Naive thymus-derived CD4-positive, alpha-beta T cell (primary cell): ENCODE data around the gene CENPN. TPM values are rescaled to one million over a fixed set of nuclear protein-coding genes. Genes with fewer than 3 reads are reported as not detected.
A peak's percentile ranks its signal among the peaks of the same experiment; 100 is the strongest.

ENCODE experiments used
- ATAC-seq: fragments of 150-1000 bp; cut with Tn5 transposase; 2 replicates; pipeline ENCODE4 v1.10.0; 2021; ENCODE audit warnings: mild to moderate bottlenecking, moderate library complexity
- CTCF ChIA-PET: fragments of 350-600 bp; sonication (Branson Sonifier 250); formaldehyde crosslinking; loops from one replicate; lab custom pipeline; 2021; ENCODE audit warnings: antibody characterized with exemption; lab: Charles Lee
- POLR2A ChIA-PET: fragments of 350-600 bp; sonication (Branson Sonifier 250); formaldehyde crosslinking; loops from one replicate; lab custom pipeline; 2021; ENCODE audit warnings: antibody characterized with exemption, inconsistent platforms; lab: Charles Lee
- DNase-seq, 9 donors: peaks; one replicate each; pipeline versions ENCODE4 v3.0.0 to v3.0.0-alpha.2; 2020 to 2022; ENCODE audit warnings: mixed read lengths in 1 of 9
- H3K27ac ChIP-seq: one replicate; pipeline ENCODE4 v1.7.0; 2013; ENCODE audit warnings: mild to moderate bottlenecking, low read depth, low read length, moderate library complexity
- H3K27me3 ChIP-seq, 2 donors: one replicate each; pipeline ENCODE4 v1.7.0; 2013; ENCODE audit warnings: low read length in 2 of 2, mild to moderate bottlenecking in 2 of 2, moderate library complexity in 2 of 2; ENCODE audit not compliant: control insufficient read depth in 2 of 2, insufficient read depth in 2 of 2
- H3K36me3 ChIP-seq, 3 experiments: 1 replicate in 2 of 3; 2 replicates in 1 of 3; pipeline ENCODE4 v1.7.0; 2013; ENCODE audit warnings: low read length in 3 of 3, mild to moderate bottlenecking in 3 of 3, moderate library complexity in 1 of 3; ENCODE audit not compliant: insufficient read depth in 3 of 3, control insufficient read depth in 2 of 3
- H3K4me1 ChIP-seq, 2 donors: one replicate each; pipeline ENCODE4 v1.7.0; 2013; ENCODE audit warnings: low read length in 2 of 2, mild to moderate bottlenecking in 2 of 2, moderate library complexity in 1 of 2; ENCODE audit not compliant: control insufficient read depth in 2 of 2, insufficient read depth in 2 of 2
- H3K4me3 ChIP-seq: 2 replicates; pipeline ENCODE4 v1.7.0; 2013; ENCODE audit warnings: mild to moderate bottlenecking, low read length
- H3K9me3 ChIP-seq, 3 experiments: 1 replicate in 2 of 3; 2 replicates in 1 of 3; pipeline ENCODE4 v1.7.0; 2013; ENCODE audit warnings: low read length in 3 of 3; ENCODE audit not compliant: control insufficient read depth in 2 of 3
- H3K27ac Mint-ChIP-seq, 9 donors: one replicate each; pipeline ENCODE4 v1.8.0; 2020 to 2022; ENCODE audit warnings: mixed read lengths in 9 of 9, mild to moderate bottlenecking in 8 of 9, moderate library complexity in 5 of 9, inconsistent platforms in 2 of 9
- H3K27me3 Mint-ChIP-seq, 5 donors: one replicate each; pipeline ENCODE4 v1.8.0; 2021 to 2022; ENCODE audit warnings: mixed read lengths in 5 of 5, mild to moderate bottlenecking in 1 of 5
- H3K36me3 Mint-ChIP-seq, 5 donors: one replicate each; pipeline ENCODE4 v1.8.0; 2020 to 2022; ENCODE audit warnings: mixed read lengths in 5 of 5, mild to moderate bottlenecking in 3 of 5, inconsistent platforms in 1 of 5
- H3K4me1 Mint-ChIP-seq, 7 donors: one replicate each; pipeline ENCODE4 v1.8.0; 2020 to 2022; ENCODE audit warnings: mixed read lengths in 7 of 7, mild to moderate bottlenecking in 3 of 7, inconsistent platforms in 1 of 7
- H3K4me3 Mint-ChIP-seq, 10 donors: one replicate each; pipeline ENCODE4 v1.8.0; 2020 to 2022; ENCODE audit warnings: mild to moderate bottlenecking in 10 of 10, mixed read lengths in 10 of 10, moderate library complexity in 6 of 10, inconsistent platforms in 2 of 10
- H3K9me3 Mint-ChIP-seq, 11 donors: one replicate each; pipeline ENCODE4 v1.8.0; 2020 to 2022; ENCODE audit warnings: mixed read lengths in 11 of 11, mild to moderate bottlenecking in 4 of 11, inconsistent platforms in 1 of 11, moderate library complexity in 1 of 11
- intact Hi-C, 2 donors: fragments of 100-400 bp; cut with micrococcal nuclease; formaldehyde crosslinking; loops; one replicate each; pipeline ENCODE4 v1.15.1; 2023
- polyA plus RNA-seq, 2 donors: library from polyadenylated mRNA; unstranded; fragments of 300-500 nt; fragmentation: Illumina TruSeq; gene quantifications; one replicate each; pipeline ENCODE4 v1.2.3, GENCODE V29; 2021
- total RNA-seq, 6 experiments: library from RNA in 5 of 6; stranded (reverse) in 5 of 6; gene quantifications; 1 replicate in 5 of 6; 2 replicates in 1 of 6; pipeline ENCODE4 v1.2.3 and lab custom pipeline; 2021 to 2026

CENPN gene
- total and polyA plus RNA-seq, 7 experiments from 2014 or later = 1.4 to 41.8 (median 3.1) TPM

- intact Hi-C loops = loop anchor here (1.0 to 10.0 kb wide), 3 partner anchors 9 to 1657 kb away; partner anchors contain the start of genes CENPN (in 2 of the 2) and C16orf46 (in 1 of the 2)
- Mint-ChIP-seq H3K27ac (peak overlapping the region in 7 of 9 donors; percentile 4 to 96 (median 92)), H3K9me3 (no peaks in the 10 kb centered on the region), H3K36me3 (peaks cover 0 to 38% (median 11%) of the 10 kb centered on the region in 5 donors), H3K4me1 (peaks cover 24 to 83% (median 68%) of the 10 kb centered on the region in 7 donors), H3K4me3 (peak overlapping the region in 9 of 10 donors; percentile 38 to 96 (median 79)), H3K27me3 (no peaks in the 10 kb centered on the region)
- Histone ChIP-seq H3K4me3 (no peak overlapping the region), H3K9me3 (no peaks in the 10 kb centered on the region), H3K27ac (peak overlapping the region; percentile 71), H3K27me3 (no peaks in the 10 kb centered on the region), H3K4me1 (peaks cover 4% of the 10 kb centered on the region in 2 donors), H3K36me3 (no peaks in the 10 kb centered on the region)
- ATAC-seq (no peak), DNase-seq (no peak)
- ChIA-PET CTCF (interaction anchor here (0.6 kb wide), 2 partner anchors 22 to 76 kb away, joined by 3 to 5 read pairs; no protein-coding TSS in a partner anchor), POLR2A (interaction anchor here (0.8 to 1.2 kb wide), 4 partner anchors 9 to 80 kb away, joined by 3 to 6 read pairs (median 4); partner anchors contain the start of genes CENPN and CMC2)
Measured at GRCh38 chr16:80997964-80998620, 8.9 kb upstream of the CENPN start.

DNA sequence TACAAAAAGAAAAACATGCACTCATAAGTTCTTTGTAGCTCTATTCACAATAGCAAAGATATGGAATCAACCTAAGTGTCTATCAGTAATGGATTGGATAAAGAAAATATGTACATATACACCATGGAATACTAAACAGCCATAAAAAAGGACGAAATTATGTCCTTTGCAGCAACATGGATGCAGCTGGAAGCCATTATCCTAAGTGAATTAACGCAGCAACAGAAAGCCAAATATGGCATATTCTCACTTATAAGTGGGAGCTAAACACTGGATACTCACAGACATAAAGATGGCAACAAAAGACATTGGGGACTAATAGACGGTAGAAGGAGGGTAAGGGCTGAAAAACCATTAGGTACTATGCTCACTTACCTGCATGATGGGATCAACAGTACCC lies 6.1 kb upstream of the CENPN start:
- Mint-ChIP-seq H3K4me1 (peaks cover 35 to 83% (median 77%) of the 10 kb centered on the region in 7 donors), H3K36me3 (peaks cover 0 to 35% (median 0%) of the 10 kb centered on the region in 5 donors), H3K9me3 (peaks cover 0 to 2% (median 0%) of the 10 kb centered on the region in 11 donors), H3K4me3 (no peak overlapping the region), H3K27ac (no peak overlapping the region), H3K27me3 (no peaks in the 10 kb centered on the region)
- DNase-seq = no peak
- Histone ChIP-seq H3K9me3 (no peaks in the 10 kb centered on the region), H3K4me1 (peaks cover 17 to 25% of the 10 kb centered on the region in 2 donors), H3K36me3 (no peaks in the 10 kb centered on the region), H3K27ac (no peak overlapping the region), H3K27me3 (no peaks in the 10 kb centered on the region), H3K4me3 (no peak overlapping the region)
- ChIA-PET CTCF (interaction anchor here (0.6 to 5.8 kb wide), 4 partner anchors 10 to 609 kb away, joined by 3 to 51 read pairs (median 4); partner anchors contain the start of gene ATMIN), POLR2A (interaction anchor here (0.6 kb wide), 1 partner anchor 463 kb away, joined by 3 read pairs; no protein-coding TSS in a partner anchor)
- ATAC-seq = no peak
- intact Hi-C loops = loop anchor here (10.0 kb wide), 4 partner anchors 634 to 1726 kb away; partner anchors contain the start of gene MAF (in 1 of the 2)

DNA sequence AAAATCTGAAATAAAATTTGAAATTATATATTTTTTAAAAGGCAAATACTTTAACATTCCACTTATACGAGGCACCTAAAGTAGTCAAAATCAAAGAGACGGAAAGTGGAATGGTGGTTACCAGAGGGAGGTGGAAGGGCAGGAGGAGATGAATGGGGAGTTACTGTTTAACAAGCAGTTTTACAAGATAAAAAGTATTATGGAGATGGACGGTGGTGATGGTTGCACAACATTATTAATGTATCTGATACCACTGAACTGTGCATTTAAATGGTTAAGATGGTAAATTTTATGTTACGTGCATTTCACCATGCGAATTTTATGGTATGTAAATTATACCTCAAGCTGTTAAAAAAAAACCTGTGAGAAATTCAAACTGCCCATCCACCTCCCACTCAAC lies 5.7 kb upstream of the CENPN start:
- ChIA-PET CTCF (interaction anchor here (1.6 to 5.8 kb wide), 2 partner anchors 9 to 33 kb away, joined by 4 to 51 read pairs; partner anchors contain the start of gene ATMIN), POLR2A (interaction anchor here (0.6 to 9.0 kb wide), 2 partner anchors 35 to 462 kb away, joined by 3 to 61 read pairs; partner anchors contain the start of gene ATMIN)
- ATAC-seq (no peak), DNase-seq (no peak)
- no peak overlapping the region for H3K4me3 Mint-ChIP-seq
- peaks cover 0 to 35% (median 0%) of the 10 kb centered on the region in 5 donors for H3K36me3 Mint-ChIP-seq
- peaks cover 20 to 25% of the 10 kb centered on the region in 2 donors for H3K4me1 ChIP-seq
- peaks cover 36 to 82% (median 80%) of the 10 kb centered on the region in 7 donors for H3K4me1 Mint-ChIP-seq
- H3K27me3 Mint-ChIP-seq = no peaks in the 10 kb centered on the region
- H3K9me3 Mint-ChIP-seq = peaks cover 0 to 2% (median 0%) of the 10 kb centered on the region in 11 donors
- peak overlapping the region in 1 of 9 donors; percentile 24 for H3K27ac Mint-ChIP-seq
- H3K9me3 ChIP-seq = no peaks in the 10 kb centered on the region
- no peaks in the 10 kb centered on the region for H3K27me3 ChIP-seq
- peaks cover 0 to 2% (median 0%) of the 10 kb centered on the region in 3 experiments for H3K36me3 ChIP-seq
- no peak overlapping the region for H3K27ac ChIP-seq
- intact Hi-C loops = loop anchor here (10.0 kb wide), 4 partner anchors 633 to 1727 kb away; partner anchors contain the start of gene MAF (in 1 of the 2)
- H3K4me3 ChIP-seq = no peak overlapping the region

GRCh38 chr16:81003064-81003463 lies 4.0 kb upstream of the CENPN start:
- no peak for DNase-seq
- Histone ChIP-seq H3K27me3 (no peaks in the 10 kb centered on the region), H3K9me3 (no peaks in the 10 kb centered on the region), H3K36me3 (peaks cover 0 to 4% (median 0%) of the 10 kb centered on the region in 3 experiments), H3K4me3 (no peak overlapping the region), H3K4me1 (peaks cover 20 to 22% of the 10 kb centered on the region in 2 donors), H3K27ac (no peak overlapping the region)
- H3K4me3 Mint-ChIP-seq = peak overlapping the region in 7 of 10 donors; percentile 9 to 97 (median 85)
- ChIA-PET CTCF (interaction anchor here (0.8 to 5.8 kb wide), 4 partner anchors 10 to 362 kb away, joined by 3 to 51 read pairs (median 6); partner anchors contain the start of gene ATMIN), POLR2A (interaction anchor here (9.0 kb wide), 1 partner anchor 33 kb away, joined by 61 read pairs; the partner anchor contains the start of gene ATMIN)
- no peaks in the 10 kb centered on the region for H3K27me3 Mint-ChIP-seq
- peaks cover 0 to 31% (median 0%) of the 10 kb centered on the region in 5 donors for H3K36me3 Mint-ChIP-seq
- peaks cover 35 to 76% (median 69%) of the 10 kb centered on the region in 7 donors for H3K4me1 Mint-ChIP-seq
- intact Hi-C loops = loop anchor here (10.0 kb wide), 4 partner anchors 632 to 1728 kb away; partner anchors contain the start of gene MAF (in 1 of the 2)
- peaks cover 0 to 6% (median 0%) of the 10 kb centered on the region in 11 donors for H3K9me3 Mint-ChIP-seq
- peak overlapping the region in 8 of 9 donors; percentile 75 to 97 (median 84) for H3K27ac Mint-ChIP-seq
- ATAC-seq = no peak

DNA sequence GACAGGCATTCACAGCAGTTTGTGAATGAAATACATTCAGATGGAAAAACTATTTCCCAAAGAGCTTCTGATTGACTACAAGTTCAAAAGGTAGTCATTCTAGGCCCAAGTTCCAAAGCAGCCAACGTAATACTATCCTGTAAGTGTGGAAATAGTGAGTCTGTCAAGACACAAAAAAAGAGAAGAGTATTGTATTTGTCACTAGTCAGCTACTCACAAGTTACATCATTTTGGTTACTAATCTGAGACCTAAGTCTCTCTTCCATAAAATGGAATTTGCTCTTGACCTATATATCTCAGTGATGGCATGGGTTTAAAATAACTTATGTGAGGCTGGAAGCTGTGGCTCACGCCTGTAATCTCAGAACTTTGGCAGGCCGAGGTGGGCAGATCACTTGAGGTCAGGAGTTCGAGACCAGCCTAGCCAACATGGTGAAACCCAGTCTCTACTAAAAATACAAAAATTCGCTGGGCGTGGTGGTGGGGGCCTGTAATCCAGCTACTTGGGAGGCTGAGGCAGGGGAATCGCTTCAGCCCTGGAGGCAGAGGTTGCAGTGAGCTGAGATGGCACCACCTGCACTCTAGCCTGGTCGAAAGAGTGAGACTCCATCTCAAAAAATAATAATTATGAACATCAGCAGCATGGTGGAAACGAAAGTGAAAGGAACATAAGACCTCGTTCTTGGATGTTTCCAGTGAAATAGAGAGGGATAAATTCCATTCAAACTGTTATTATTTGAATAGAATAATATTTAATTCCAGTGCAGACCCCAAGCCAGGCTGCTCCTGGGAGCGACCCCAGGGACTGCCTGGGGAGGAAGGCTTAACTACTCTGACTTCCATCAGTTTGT lies 3.2 kb upstream of the CENPN start:
- Mint-ChIP-seq H3K36me3 (peaks cover 0 to 30% (median 0%) of the 10 kb centered on the region in 5 donors), H3K9me3 (peaks cover 0 to 7% (median 0%) of the 10 kb centered on the region in 11 donors), H3K4me3 (peak overlapping the region; percentile 69 to 97 (median 83)), H3K27me3 (no peaks in the 10 kb centered on the region), H3K27ac (peak overlapping the region; percentile 69 to 97 (median 84)), H3K4me1 (peaks cover 30 to 76% (median 61%) of the 10 kb centered on the region in 7 donors)
- Histone ChIP-seq H3K9me3 (no peaks in the 10 kb centered on the region), H3K4me1 (peaks cover 20 to 21% of the 10 kb centered on the region in 2 donors), H3K36me3 (peaks cover 0 to 4% (median 0%) of the 10 kb centered on the region in 3 experiments), H3K27ac (peak overlapping the region; percentile 67), H3K4me3 (peak overlapping the region; percentile 51), H3K27me3 (no peaks in the 10 kb centered on the region)
- DNase-seq (peak in 2 of 9 donors; percentile 3 to 16), ATAC-seq (no peak)
- ChIA-PET POLR2A (interaction anchor here (0.9 to 9.0 kb wide), 2 partner anchors 10 to 33 kb away, joined by 3 to 61 read pairs; partner anchors contain the start of gene ATMIN), CTCF (interaction anchor here (0.5 to 5.8 kb wide), 8 partner anchors 10 to 362 kb away, joined by 3 to 51 read pairs (median 3); partner anchors contain the start of gene ATMIN)
- intact Hi-C loops = loop anchor here (1.0 to 10.0 kb wide), 5 partner anchors 631 to 1729 kb away; partner anchors contain the start of gene MAF (in 1 of the 2)
